Measurements from ENCODE around the gene MEPCE.
"Not testable (repeated sequence)": the region's sequence is repeated elsewhere in the genome, so short reads cannot be mapped to it uniquely, and the experiment has no call there.

Gene MEPCE

GRCh38 chr7:100433276-100433591 lies 3.6 kb downstream of the MEPCE start:
- no peak for DNase-seq (ENCODE audit: extremely low read depth in 1 of 2, low read depth in 1 of 2)

- no peak for DNase-seq (ENCODE audit: extremely low read depth in 1 of 2, low read depth in 1 of 2)
Observed at GRCh38 chr7:100433592-100434296, 4.1 kb downstream of the MEPCE start.

- DNase-seq (ENCODE audit: extremely low read depth in 1 of 2, low read depth in 1 of 2), result no peak
Observed at GRCh38 chr7:100434297-100435144, 4.9 kb downstream of the MEPCE start.

GRCh38 chr7:100435401-100436304 lies 6.0 kb downstream of the MEPCE start:
- peak in 1 of 2 donors; percentile 5 for DNase-seq (ENCODE audit: extremely low read depth in 1 of 2, low read depth in 1 of 2)

GRCh38 chr7:100437150-100438100 lies 7.8 kb downstream of the MEPCE start:
- DNase-seq (ENCODE audit: extremely low read depth in 1 of 2, low read depth in 1 of 2), result no peak

- no peak for DNase-seq (ENCODE audit: extremely low read depth in 1 of 2, low read depth in 1 of 2)
Observed at GRCh38 chr7:100438172-100438571, 8.5 kb downstream of the MEPCE start.

GRCh38 chr7:100438731-100439130 lies 9.1 kb downstream of the MEPCE start:
- not testable (repeated sequence) for DNase-seq (ENCODE audit: extremely low read depth in 1 of 2, low read depth in 1 of 2)

GRCh38 chr7:100439244-100439643 lies 9.6 kb downstream of the MEPCE start:
- DNase-seq (ENCODE audit: extremely low read depth in 1 of 2, low read depth in 1 of 2), result not testable (repeated sequence)

- no peak for DNase-seq (ENCODE audit: extremely low read depth in 1 of 2, low read depth in 1 of 2)
Observed at GRCh38 chr7:100441641-100442535, 12.3 kb downstream of the MEPCE start.

- no peak for DNase-seq (ENCODE audit: extremely low read depth in 1 of 2, low read depth in 1 of 2)
Observed at GRCh38 chr7:100443096-100443840, 13.6 kb downstream of the MEPCE start.

GRCh38 chr7:100444311-100445278 lies 15.0 kb downstream of the MEPCE start:
- no peak for DNase-seq (ENCODE audit: extremely low read depth in 1 of 2, low read depth in 1 of 2)

GRCh38 chr7:100446040-100446439 lies 16.4 kb downstream of the MEPCE start:
- DNase-seq (ENCODE audit: extremely low read depth in 1 of 2, low read depth in 1 of 2), result no peak

- not testable (repeated sequence) for DNase-seq (ENCODE audit: extremely low read depth in 1 of 2, low read depth in 1 of 2)
Observed at GRCh38 chr7:100447363-100447762, 17.7 kb downstream of the MEPCE start.

GRCh38 chr7:100449190-100449795 lies 19.7 kb downstream of the MEPCE start:
- no peak for DNase-seq (ENCODE audit: extremely low read depth in 1 of 2, low read depth in 1 of 2)

GRCh38 chr7:100452513-100452912 lies 22.9 kb downstream of the MEPCE start:
- DNase-seq (ENCODE audit: extremely low read depth in 1 of 2, low read depth in 1 of 2), result no peak

GRCh38 chr7:100453854-100454253 lies 24.2 kb downstream of the MEPCE start:
- DNase-seq (ENCODE audit: extremely low read depth in 1 of 2, low read depth in 1 of 2), result not testable (repeated sequence)

- DNase-seq (ENCODE audit: extremely low read depth in 1 of 2, low read depth in 1 of 2), result no peak
Observed at GRCh38 chr7:100455206-100455605, 25.6 kb downstream of the MEPCE start.
